Endothelial cell of umbilical vein (primary cell): ENCODE measurements around the gene CTSW. TPM values are rescaled to one million over a fixed set of nuclear protein-coding genes. Genes with fewer than 3 reads are reported as not detected.

Experiments
- BruUV-seq: library from RNA; stranded (reverse); fragments of 400-500 nt; replicated peaks from 2 replicates; lab custom pipeline; 2021; lab: Mats Ljungman, UMichigan
- CTCF ChIA-PET: fragments of 300-600, 350-600 bp; sonication (Branson Sonifier 250); formaldehyde crosslinking; loops from one replicate; lab custom pipeline; 2021; ENCODE audit warnings: antibody characterized with exemption, inconsistent platforms; lab: Charles Lee
- POLR2A ChIA-PET: fragments of 300-600, 350-600 bp; sonication (Branson Sonifier 250); formaldehyde crosslinking; loops from one replicate; lab custom pipeline; 2021; ENCODE audit warnings: antibody characterized with exemption, inconsistent platforms; lab: Charles Lee
- DNase-seq: peaks from one replicate; pipeline ENCODE4 v3.0.0-alpha.2; 2011; ENCODE audit warnings: low read depth, low spot score
- FAIRE-seq: peaks from 2 replicates; lab custom pipeline; 2011; peaks lifted over from hg19 to GRCh38; lab: Jason Lieb, UNC
- H2AFZ ChIP-seq: 2 replicates; pipeline ENCODE4 v1.6.0; 2012; ENCODE audit warnings: low read depth, low read length, control low read depth, inconsistent platforms
- H3K27ac ChIP-seq: 2 replicates; pipeline ENCODE4 v1.5.1; 2011; ENCODE audit warnings: low read depth, mild to moderate bottlenecking, control low read depth, low read length, moderate library complexity; ENCODE audit not compliant: insufficient read depth
- H3K27me3 ChIP-seq, 2 experiments: 2 replicates each; pipeline versions ENCODE4 v1.6.0 to v1.6.1; 2011; ENCODE audit warnings: low read length in 2 of 2, mixed read lengths in 1 of 2; ENCODE audit not compliant: control insufficient read depth in 2 of 2, insufficient read depth in 2 of 2
- H3K36me3 ChIP-seq, 2 experiments: 2 replicates in 1 of 2; 3 replicates in 1 of 2; pipeline ENCODE4 v1.5.1; 2011; ENCODE audit warnings: low read length in 2 of 2, mild to moderate bottlenecking in 1 of 2, moderate library complexity in 1 of 2; ENCODE audit not compliant: control insufficient read depth in 2 of 2, insufficient read depth in 2 of 2; ENCODE audit errors: extremely low read depth in 1 of 2
- H3K4me1 ChIP-seq: 3 replicates; pipeline ENCODE4 v1.5.1; 2011; ENCODE audit warnings: mild to moderate bottlenecking, low read length; ENCODE audit not compliant: control insufficient read depth, insufficient read depth; ENCODE audit errors: extremely low read depth
- H3K4me2 ChIP-seq: 2 replicates; pipeline ENCODE4 v1.6.1; 2011; ENCODE audit warnings: low read length, control low read depth, mixed read lengths; ENCODE audit not compliant: insufficient read depth
- H3K4me3 ChIP-seq, 3 experiments: fragments of 200-600 bp in 1 of 3; sonication (generic), shearing (Covaris generic) in 1 of 3; replicated peaks in 1 of 3; 2 replicates each; pipeline ENCODE4 v1.5.1; 2011 to 2016; ENCODE audit warnings: control low read depth in 3 of 3, low read length in 3 of 3, mild to moderate bottlenecking in 2 of 3, inconsistent platforms in 1 of 3, low read depth in 1 of 3, moderate library complexity in 1 of 3; ENCODE audit not compliant: insufficient read depth in 1 of 3
- H3K79me2 ChIP-seq: 2 replicates; pipeline ENCODE4 v1.6.0; 2012; ENCODE audit warnings: low read length, inconsistent platforms; ENCODE audit not compliant: control insufficient read depth, insufficient read depth
- H3K9ac ChIP-seq: replicated peaks from 2 replicates; pipeline ENCODE3; 2011; ENCODE audit warnings: low read length, control low read depth; ENCODE audit not compliant: insufficient read depth; ENCODE audit errors: extremely low read depth
- H3K9me1 ChIP-seq: replicated peaks from 3 replicates; pipeline ENCODE4 v1.6.0; 2011; ENCODE audit warnings: mild to moderate bottlenecking, low read length; ENCODE audit not compliant: control insufficient read depth, insufficient read depth; ENCODE audit errors: extremely low read depth
- H3K9me3 ChIP-seq: replicated peaks from 2 replicates; pipeline ENCODE4 v1.5.1; 2012; ENCODE audit warnings: low read length, inconsistent platforms; ENCODE audit not compliant: control insufficient read depth, insufficient read depth
- H4K20me1 ChIP-seq: replicated peaks from 2 replicates; pipeline ENCODE3; 2011; ENCODE audit warnings: mild to moderate bottlenecking, low read length; ENCODE audit not compliant: control insufficient read depth, insufficient read depth; ENCODE audit errors: extremely low read depth
- CTCF ChIP-seq, 2 donors: IDR thresholded peaks; 1 replicate in 1 of 2; 2 replicates in 1 of 2; pipeline ENCODE4 v1.5.1; 2011; ENCODE audit warnings: low read length in 2 of 2, mild to moderate bottlenecking in 2 of 2, moderate library complexity in 2 of 2, control low read depth in 1 of 2, inconsistent platforms in 1 of 2, low read depth in 1 of 2; ENCODE audit not compliant: insufficient read depth in 1 of 2; ENCODE audit errors: extremely low read depth in 1 of 2
- EZH2 ChIP-seq: IDR thresholded peaks from 2 replicates; pipeline ENCODE4 v1.6.1; 2012; ENCODE audit warnings: borderline replicate concordance, low read depth, mild to moderate bottlenecking, moderate library complexity, low read length, inconsistent platforms; ENCODE audit not compliant: severe bottlenecking
- FOS ChIP-seq: IDR thresholded peaks from 2 replicates; pipeline ENCODE4 v1.6.1; 2011; ENCODE audit warnings: mild to moderate bottlenecking, low read length, moderate library complexity, borderline replicate concordance; ENCODE audit not compliant: insufficient read depth
- GATA2 ChIP-seq: IDR thresholded peaks from 2 replicates; pipeline ENCODE4 v1.7.0; 2011; ENCODE audit warnings: low read depth, mild to moderate bottlenecking, moderate library complexity, mixed read lengths, low read length; ENCODE audit not compliant: insufficient read length, insufficient read depth
- JUN ChIP-seq: IDR thresholded peaks from 2 replicates; pipeline ENCODE4 v1.6.1; 2011; ENCODE audit warnings: borderline replicate concordance, low read depth; ENCODE audit not compliant: insufficient read length, insufficient read depth
- MYC ChIP-seq: IDR thresholded peaks from one replicate; pipeline ENCODE4 v1.6.1; 2011; ENCODE audit warnings: mild to moderate bottlenecking, low read depth, low read length
- POLR2A ChIP-seq: IDR thresholded peaks from 2 replicates; pipeline ENCODE4 v1.6.1; 2012; ENCODE audit warnings: low read depth, mild to moderate bottlenecking, control low read depth, low read length
- POLR2AphosphoS5 ChIP-seq: IDR thresholded peaks from 2 replicates; pipeline ENCODE4 v1.6.1; 2012; ENCODE audit warnings: low read depth, mild to moderate bottlenecking, control low read depth, low read length, moderate library complexity; ENCODE audit not compliant: insufficient read depth
- dilution Hi-C: fragments of 300-500 bp; cut with MboI; formaldehyde crosslinking; loops from one replicate; pipeline ENCODE4 v1.15.0; 2019; ENCODE audit warnings: low sequenced_read_pairs; ENCODE audit not compliant: extremely low pct_ligation_motif_present
- intact Hi-C: fragments of 100-400 bp; cut with micrococcal nuclease; formaldehyde crosslinking; loops from one replicate; pipeline ENCODE4 v1.10.0; 2022
- polyA plus RNA-seq, 4 experiments: library from polyadenylated mRNA; depleted of rRNA in 3 of 4; stranded (reverse) in 3 of 4; unstranded in 1 of 4; fragments of >200 nt; gene quantifications; 2 replicates each; pipeline versions ENCODE4 v1.2.1 to v1.2.3, GENCODE V29; 2011 to 2012; ENCODE audit warnings: missing spikeins in 1 of 4
- total RNA-seq: library from RNA; stranded (reverse); gene quantifications from 2 replicates; pipeline ENCODE4 v1.2.3, GENCODE V29; 2021
- TF ChIP-seq, protein P1 (sequence below): IDR thresholded peaks from 2 replicates; pipeline ENCODE4 v1.6.1; 2011; ENCODE audit not compliant: insufficient read depth, insufficient read length

The CTSW gene
- total and polyA plus RNA-seq, 2 donors (not counting 3 experiments of a cell fraction or from before 2014, with no cell fraction given), result not detected

DNA sequence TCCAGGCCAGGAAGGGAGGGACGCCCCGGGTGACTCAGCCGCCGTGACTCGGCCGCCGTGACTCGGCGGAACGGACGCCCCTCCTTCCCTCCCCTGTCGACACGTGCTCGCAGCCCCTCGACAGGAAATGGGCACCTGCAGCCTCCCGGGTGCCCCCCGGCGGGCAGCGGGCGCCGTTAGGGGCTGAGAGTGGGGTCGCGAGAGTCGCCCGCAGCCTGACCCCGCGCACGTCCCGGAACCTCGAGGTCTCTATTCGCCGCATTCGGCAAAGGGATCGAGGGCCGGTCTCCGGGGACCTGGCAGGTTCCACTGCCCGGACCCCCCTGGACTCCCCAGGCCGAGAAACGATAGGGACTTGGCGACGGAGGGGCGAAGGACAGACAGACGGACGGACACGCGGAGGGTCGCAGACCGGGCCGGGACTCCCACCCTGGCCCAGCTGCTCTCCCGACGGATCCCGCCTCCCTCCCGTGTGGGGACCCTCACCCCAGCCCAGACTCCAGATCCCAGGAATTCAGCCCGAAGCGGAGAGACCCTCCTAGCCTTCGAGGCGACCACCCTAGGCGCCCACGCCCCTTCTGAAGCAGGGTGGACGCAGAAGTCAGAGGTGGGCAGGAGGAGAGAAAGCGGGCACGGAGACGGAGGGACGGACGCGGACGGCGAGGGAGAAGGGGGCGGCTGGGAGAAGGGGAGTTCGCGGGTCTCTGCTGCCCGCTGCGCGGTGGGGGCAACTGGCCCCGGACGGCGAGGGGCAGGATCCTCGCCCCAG is 19.9 kb downstream of the CTSW start:
- H3K27ac ChIP-seq, result peak overlapping the region; percentile 87
- BruUV-seq, result TSS peak; percentile 50
- ChIA-PET CTCF (interaction anchor here (3.4 to 6.2 kb wide), 3 partner anchors 9 to 16 kb away, joined by 13 to 69 read pairs (median 17); partner anchors contain the start of genes CCDC85B and FIBP), POLR2A (interaction anchor here (0.7 to 4.2 kb wide), 6 partner anchors 8 to 85 kb away, joined by 3 to 29 read pairs (median 13); partner anchors contain the start of genes CCDC85B and FIBP)
- dilution Hi-C loops, result no loop called here
- intact Hi-C loops, result loop anchor here (1.0 kb wide), 2 partner anchors 8 to 16 kb away; no protein-coding TSS in a partner anchor
- peaks cover 5 to 8% of the 10 kb centered on the region in 2 experiments for H3K36me3 ChIP-seq
- no peak overlapping the region for H2AFZ ChIP-seq
- H3K4me3 ChIP-seq, result peak overlapping the region; percentile 58 to 79 (median 69)
- no peaks in the 10 kb centered on the region for H3K27me3 ChIP-seq
- DNase-seq (peak; percentile 73), FAIRE-seq (no peak)
- peaks cover 42% of the 10 kb centered on the region for H3K4me1 ChIP-seq
- H3K9ac ChIP-seq, result peak overlapping the region; percentile 99
- TF ChIP-seq JUN (peak; percentile 24), POLR2A (peak; percentile 65), POLR2AphosphoS5 (peak; percentile 90), MYC (peak; percentile 98), FOS (peak; percentile 95), GATA2 (no peak), EZH2 (no peak), CTCF (IDR thresholded peaks at IDR 0.05; ENCODE audit: extremely low read depth in 1 of 2, insufficient read depth in 1 of 2, low read depth in 1 of 2, low read length in 2 of 2) (peak in 1 of 2 donors; percentile 11)
- TF ChIP-seq, protein P1, sequence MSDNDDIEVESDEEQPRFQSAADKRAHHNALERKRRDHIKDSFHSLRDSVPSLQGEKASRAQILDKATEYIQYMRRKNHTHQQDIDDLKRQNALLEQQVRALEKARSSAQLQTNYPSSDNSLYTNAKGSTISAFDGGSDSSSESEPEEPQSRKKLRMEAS, result peak; percentile 80
- no peaks in the 10 kb centered on the region for H3K9me3 ChIP-seq
- no peaks in the 10 kb centered on the region for H3K9me1 ChIP-seq
- peaks cover 52% of the 10 kb centered on the region for H3K79me2 ChIP-seq
- H4K20me1 ChIP-seq, result no peaks in the 10 kb centered on the region
- H3K4me2 ChIP-seq, result peak overlapping the region; percentile 1
